ENCODE results near the gene ANKRD40.

GRCh38 chr17:50715471-50715870 is 7.8 kb upstream of the ANKRD40 start:
- TF ChIP-seq PATZ1 (CRISPR knock-in tag; IDR thresholded peaks at IDR 0.05; ENCODE audit: borderline replicate concordance) (no peak), GLIS3 (CRISPR knock-in tag; IDR thresholded peaks at IDR 0.05) (no peak), TCF4 (CRISPR knock-in tag; IDR thresholded peaks at IDR 0.05; ENCODE audit: borderline replicate concordance) (no peak), BACH2 (CRISPR knock-in tag; IDR thresholded peaks at IDR 0.05; ENCODE audit: borderline replicate concordance) (no peak), ZFP3 (CRISPR knock-in tag; IDR thresholded peaks at IDR 0.05) (no peak), ZNF70 (CRISPR knock-in tag; IDR thresholded peaks at IDR 0.05) (no peak), ZNF565 (CRISPR knock-in tag; conservative IDR thresholded peaks at IDR 0.05; ENCODE audit: low read depth) (no peak), ZFP30 (CRISPR knock-in tag; IDR thresholded peaks at IDR 0.05) (no peak), SNAI2 (CRISPR knock-in tag; IDR thresholded peaks at IDR 0.05) (no peak), POU6F1 (CRISPR knock-in tag; IDR thresholded peaks at IDR 0.05; ENCODE audit: borderline replicate concordance, low read depth) (no peak), OSR1 (CRISPR knock-in tag; IDR thresholded peaks at IDR 0.05) (no peak), ZNF8 (CRISPR knock-in tag; IDR thresholded peaks at IDR 0.05) (no peak), TOX (CRISPR knock-in tag; IDR thresholded peaks at IDR 0.05; ENCODE audit: borderline replicate concordance) (no peak)

All from SK-N-SH treated with all-trans-retinoic acid at 6 μM for 48 hours (cell line).